Fibroblast of the aortic adventitia (primary cell): Measurements from ENCODE around the gene GAGE12C. TPM values are rescaled to one million over a fixed set of nuclear protein-coding genes. Genes with fewer than 3 reads are reported as not detected.
"Not testable (repeated sequence)": the region's sequence is repeated elsewhere in the genome, so short reads cannot be mapped to it uniquely, and the experiment has no call there.

Source experiments
- DNase-seq: peaks from one replicate; pipeline ENCODE4 v3.0.0-alpha.2; 2010; ENCODE audit warnings: low read depth
- H3K4me3 ChIP-seq: 2 replicates; pipeline ENCODE4 v1.5.1; 2011; ENCODE audit warnings: low read depth, mild to moderate bottlenecking, control low read depth, low read length, moderate library complexity
- small RNA-seq: library from RNA; depleted of rRNA; stranded (forward); fragments of <200 nt; gene quantifications from one replicate; pipeline ENCODE3, GENCODE V24; 2012
- total RNA-seq: library from RNA; depleted of rRNA; stranded (reverse); fragments of >200 nt; gene quantifications from 2 replicates; pipeline ENCODE4 v1.2.3, GENCODE V29; 2012; ENCODE audit warnings: low replicate concordance

GAGE12C gene
- total RNA-seq: not detected in 2 replicates

GRCh38 chrX:49531877-49532276 lies at the start of gene GAGE12C:
TSS of gene GAGE12C (plus strand) at chrX:49532177. CDS start at chrX:49533332, 1,155 bp downstream.
- not testable (repeated sequence) for DNase-seq

GRCh38 chrX:49541433-49541832 lies 9.5 kb downstream of the GAGE12C start, which contains the start of gene GAGE12D:
TSS of gene GAGE12D (plus strand) at chrX:49541733. CDS start at chrX:49542888, 1,155 bp downstream.
- DNase-seq, H3K4me3 ChIP-seq: not testable (repeated sequence)

More at GRCh38 chrX:49531877-49532276, at the start of gene GAGE12C:
- H3K4me3 ChIP-seq: not testable (repeated sequence)

- not testable (repeated sequence) for H3K4me3 ChIP-seq, DNase-seq
These were observed 19.0 kb downstream of the GAGE12C start, which contains the start of gene GAGE12E for GRCh38 chrX:49550989-49551388. TSS of gene GAGE12E (plus strand) at chrX:49551289. CDS start at chrX:49552444, 1,155 bp downstream.

- H3K4me3 ChIP-seq, DNase-seq: not testable (repeated sequence)
These were observed 28.6 kb downstream of the GAGE12C start, which contains the start of gene GAGE12F for GRCh38 chrX:49560542-49560941. TSS of gene GAGE12F (plus strand) at chrX:49560842. CDS start at chrX:49561997, 1,155 bp downstream.

- DNase-seq, H3K4me3 ChIP-seq: not testable (repeated sequence)
These were observed 36.8 kb downstream of the GAGE12C start for GRCh38 chrX:49568728-49569127.

GRCh38 chrX:49569152-49569551 lies 37.2 kb downstream of the GAGE12C start:
- H3K4me3 ChIP-seq, DNase-seq: not testable (repeated sequence)

GRCh38 chrX:49570100-49570499 lies 38.1 kb downstream of the GAGE12C start, which contains the start of gene GAGE12G:
TSS of gene GAGE12G (plus strand) at chrX:49570400. CDS start at chrX:49571555, 1,155 bp downstream.
- DNase-seq, H3K4me3 ChIP-seq: not testable (repeated sequence)

- not testable (repeated sequence) for DNase-seq, H3K4me3 ChIP-seq
These were observed 47.7 kb downstream of the GAGE12C start, which contains the start of gene GAGE12H for GRCh38 chrX:49579649-49580048. TSS of gene GAGE12H (plus strand) at chrX:49579949. CDS start at chrX:49581104, 1,155 bp downstream.

Small RNA genes within 50 kb of the gene (small RNA-seq; reads per million reads assigned to genes)
- gene GAGE12B: not detected

Other genes starting within 250 kb of the GAGE12C start
- gene GAGE10, start 228.5 kb upstream of the GAGE12C start, total RNA-seq: not detected in 2 replicates
- gene GAGE12J, start 210.1 kb upstream of the GAGE12C start, total RNA-seq: not detected in 2 replicates
- gene GAGE13, start 200.6 kb upstream of the GAGE12C start, total RNA-seq: not detected in 2 replicates
- not detected in 2 replicates for gene GAGE12D, start 9.6 kb downstream of the GAGE12C start, total RNA-seq
- not detected in 2 replicates for gene GAGE12E, start 19.1 kb downstream of the GAGE12C start, total RNA-seq
- not detected in 2 replicates for gene GAGE12F, start 28.7 kb downstream of the GAGE12C start, total RNA-seq
- gene GAGE12G, start 38.2 kb downstream of the GAGE12C start, total RNA-seq: not detected in 2 replicates
- gene GAGE12H, start 47.8 kb downstream of the GAGE12C start, total RNA-seq: not detected in 2 replicates
- not detected in 2 replicates for gene GAGE2A, start 57.3 kb downstream of the GAGE12C start, total RNA-seq
- gene GAGE1, start 66.8 kb downstream of the GAGE12C start, total RNA-seq: not detected in 2 replicates
- gene PAGE1, start 163.8 kb downstream of the GAGE12C start, total RNA-seq: not detected in 2 replicates